BLaER1 treated with 17β-estradiol and CSF1 and Interleukin-3, amounts not matched to agents 10 nM and 100 nM (cell line): ENCODE measurements around the gene FAM240B.

Source experiments
- H3K27ac ChIP-seq, 11 experiments: shearing (Covaris generic); formaldehyde crosslinking; 2 replicates each; pipeline ENCODE4 v1.8.1; 2022
- H3K27me3 ChIP-seq, 11 experiments: shearing (Covaris generic); formaldehyde crosslinking; 2 replicates each; pipeline ENCODE4 v1.8.1; 2022
- H3K36me3 ChIP-seq, 11 experiments: shearing (Covaris generic); formaldehyde crosslinking; 2 replicates each; pipeline ENCODE4 v1.8.1; 2022
- H3K4me1 ChIP-seq, 10 experiments: shearing (Covaris generic); formaldehyde crosslinking; 2 replicates each; pipeline ENCODE4 v1.8.1; 2022
- H3K4me2 ChIP-seq, 11 experiments: shearing (Covaris generic); formaldehyde crosslinking; 2 replicates each; pipeline ENCODE4 v1.8.1; 2022
- H3K4me3 ChIP-seq, 10 experiments: shearing (Covaris generic); formaldehyde crosslinking; 2 replicates each; pipeline ENCODE4 v1.8.1; 2022
- H3K9ac ChIP-seq, 11 experiments: shearing (Covaris generic); formaldehyde crosslinking; 2 replicates each; pipeline ENCODE4 v1.8.1; 2022
- H3K9me3 ChIP-seq, 11 experiments: shearing (Covaris generic); formaldehyde crosslinking; replicated peaks in 1 of 11; 2 replicates each; pipeline ENCODE4 v1.8.1; 2022
- H4K20me1 ChIP-seq, 11 experiments: shearing (Covaris generic); formaldehyde crosslinking; 2 replicates each; pipeline ENCODE4 v1.8.1; 2022
- Cebpa-rat ChIP-seq, 11 experiments: shearing (Covaris generic); IDR thresholded peaks; 2 replicates each; pipeline ENCODE4 v1.8.1; 2022

FAM240B gene

GRCh38 chr9:38692707-38693106 is 27.2 kb downstream of the FAM240B start:
- Histone ChIP-seq H3K27me3 (0 out of 22 replicates have a peak, but pooled peaks cover 0 to 8% (median 0%) of the 10 kb centered on the region in 11 experiments), H3K4me3 (peak overlapping the region in 2 of 10 experiments; percentile 18 to 28; a peak in 1 of 20 replicates), H3K27ac (0 out of 22 replicates have a peak overlapping the region, but pooled peaks of 3 of the 11 experiments have one; percentile 33 to 40 (median 35)), H3K9me3 (peaks cover 0 to 6% (median 0%) of the 10 kb centered on the region in 11 experiments; a peak in 5 of 22 replicates), H3K4me2 (peak overlapping the region; percentile 29 to 92 (median 78); a peak in 20 of 22 replicates), H4K20me1 (no peaks in the 10 kb centered on the region; a peak in 1 of 22 replicates), H3K4me1 (peaks cover 29 to 98% (median 80%) of the 10 kb centered on the region in 10 experiments), H3K36me3 (no peaks in the 10 kb centered on the region), H3K9ac (peak overlapping the region in 1 of 11 experiments; percentile 44; a peak in 1 of 22 replicates)
- no peak for TF ChIP-seq Cebpa-rat (IDR thresholded peaks at IDR 0.05)

DNA sequence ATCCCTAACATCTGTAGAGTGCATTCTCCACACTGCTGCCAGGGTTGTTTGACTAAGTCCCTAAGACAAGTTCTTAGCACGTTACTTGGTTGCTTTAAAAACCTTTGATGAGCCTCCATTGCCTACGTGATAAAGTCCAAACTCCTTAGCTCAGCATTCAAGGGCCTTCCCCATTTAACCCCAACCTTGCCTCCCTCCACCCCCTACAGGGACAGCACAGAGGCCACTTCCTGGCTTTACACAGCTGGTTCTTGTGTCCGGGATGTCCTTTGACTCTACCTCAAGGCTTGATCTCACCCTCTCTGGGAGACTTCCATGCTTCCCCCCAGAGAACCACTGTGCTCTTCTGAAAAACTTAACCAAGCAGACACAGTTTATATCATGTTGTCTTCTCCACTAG is 29.4 kb downstream of the FAM240B start:
- Histone ChIP-seq H4K20me1 (no peaks in the 10 kb centered on the region; a peak in 1 of 22 replicates), H3K4me2 (peak overlapping the region; percentile 47 to 92 (median 78)), H3K9me3 (peaks cover 0 to 6% (median 0%) of the 10 kb centered on the region in 11 experiments; a peak in 5 of 22 replicates), H3K9ac (peak overlapping the region in 2 of 11 experiments; percentile 29 to 34; a peak in 2 of 22 replicates), H3K4me1 (peaks cover 29 to 97% (median 84%) of the 10 kb centered on the region in 10 experiments), H3K27me3 (0 out of 22 replicates have a peak, but pooled peaks cover 0 to 8% (median 0%) of the 10 kb centered on the region in 11 experiments), H3K4me3 (peak overlapping the region in 1 of 10 experiments; percentile 16; a peak in 1 of 20 replicates), H3K27ac (peak overlapping the region in 4 of 11 experiments; percentile 5 to 29 (median 18); a peak in 3 of 22 replicates), H3K36me3 (no peaks in the 10 kb centered on the region)
- no peak for TF ChIP-seq Cebpa-rat (IDR thresholded peaks at IDR 0.05)

DNA sequence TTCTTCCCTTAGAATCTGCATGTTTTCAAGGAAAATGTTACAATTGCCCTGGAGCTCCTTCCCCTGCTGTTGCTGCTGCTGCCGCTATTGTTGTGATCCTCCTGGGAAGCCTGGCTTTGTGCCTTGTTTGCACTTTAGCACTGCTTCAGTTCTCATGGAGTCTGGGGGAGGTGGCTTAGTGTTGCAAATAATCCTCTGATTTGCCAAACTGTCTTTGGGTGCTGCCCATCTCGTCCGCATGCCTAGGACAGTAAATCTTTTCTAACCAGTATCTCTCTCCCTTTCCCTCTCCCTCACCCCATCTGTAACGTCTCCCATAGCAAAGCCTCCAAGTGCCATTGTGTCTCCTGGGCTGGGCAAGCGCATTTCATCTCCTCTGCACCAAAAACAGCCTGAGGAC is 30.3 kb downstream of the FAM240B start:
- Histone ChIP-seq H3K4me1 (peaks cover 29 to 91% (median 78%) of the 10 kb centered on the region in 10 experiments), H3K27ac (peak overlapping the region in 2 of 11 experiments; percentile 6 to 24; a peak in 1 of 22 replicates), H3K9me3 (peaks cover 0 to 6% (median 0%) of the 10 kb centered on the region in 11 experiments; a peak in 1 of 22 replicates), H3K4me3 (no peak overlapping the region), H3K4me2 (peak overlapping the region; percentile 5 to 92 (median 78); a peak in 20 of 22 replicates), H3K9ac (no peak overlapping the region), H4K20me1 (no peaks in the 10 kb centered on the region; a peak in 1 of 22 replicates), H3K36me3 (no peaks in the 10 kb centered on the region), H3K27me3 (0 out of 22 replicates have a peak, but pooled peaks cover 0 to 8% (median 0%) of the 10 kb centered on the region in 11 experiments)
- no peak for TF ChIP-seq Cebpa-rat (IDR thresholded peaks at IDR 0.05)

- no peaks in the 10 kb centered on the region for H3K27me3 ChIP-seq
- peaks cover 20 to 88% (median 72%) of the 10 kb centered on the region in 10 experiments for H3K4me1 ChIP-seq
- TF ChIP-seq Cebpa-rat (IDR thresholded peaks at IDR 0.05), result no peak
- peak overlapping the region in 1 of 11 experiments; percentile 14; a peak in 1 of 22 replicates for H3K27ac ChIP-seq
- no peak overlapping the region for H3K9ac ChIP-seq
- H3K4me2 ChIP-seq, result peak overlapping the region in 7 of 11 experiments; percentile 17 to 92 (median 58); a peak in 11 of 22 replicates
- H3K36me3 ChIP-seq, result no peaks in the 10 kb centered on the region
- no peak overlapping the region for H3K4me3 ChIP-seq
- peaks cover 0 to 6% (median 0%) of the 10 kb centered on the region in 11 experiments; a peak in 1 of 22 replicates for H3K9me3 ChIP-seq
- H4K20me1 ChIP-seq, result no peaks in the 10 kb centered on the region
These were observed 31.9 kb downstream of the FAM240B start for GRCh38 chr9:38687992-38688391.

DNA sequence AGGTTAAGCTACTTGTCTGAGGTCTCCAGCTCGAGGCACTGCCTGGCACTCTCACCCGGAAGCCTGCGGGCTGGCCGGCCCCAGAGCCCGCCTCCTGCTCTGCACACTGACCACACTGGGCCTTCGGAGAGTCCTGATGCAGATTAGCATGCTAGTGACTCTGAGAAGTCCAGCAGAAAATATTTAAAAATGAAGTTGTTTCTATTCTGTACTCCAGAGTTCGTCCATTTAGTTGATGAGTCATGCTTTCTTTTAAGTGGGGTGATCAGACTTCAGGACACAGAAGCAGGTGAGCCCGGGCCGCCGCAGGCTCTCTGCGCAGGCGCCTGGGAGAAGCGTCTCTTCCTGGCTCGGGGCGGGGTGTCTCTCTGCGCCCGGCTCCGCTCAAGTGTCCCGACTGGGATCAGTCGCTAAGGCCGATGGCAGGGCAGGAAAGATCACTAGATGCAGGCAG is 32.5 kb downstream of the FAM240B start:
- no peak for TF ChIP-seq Cebpa-rat (IDR thresholded peaks at IDR 0.05)
- H3K9me3 ChIP-seq, result peaks cover 0 to 6% (median 0%) of the 10 kb centered on the region in 11 experiments; a peak in 1 of 22 replicates
- no peaks in the 10 kb centered on the region for H4K20me1 ChIP-seq
- H3K4me2 ChIP-seq, result peak overlapping the region in 9 of 11 experiments; percentile 15 to 92 (median 58); a peak in 15 of 22 replicates
- no peaks in the 10 kb centered on the region for H3K36me3 ChIP-seq
- no peak overlapping the region for H3K4me3 ChIP-seq
- peak overlapping the region in 1 of 11 experiments; percentile 14; a peak in 1 of 22 replicates for H3K27ac ChIP-seq
- H3K9ac ChIP-seq, result no peak overlapping the region
- no peaks in the 10 kb centered on the region for H3K27me3 ChIP-seq
- H3K4me1 ChIP-seq, result peaks cover 20 to 88% (median 72%) of the 10 kb centered on the region in 10 experiments

- Histone ChIP-seq H3K4me2 (peak overlapping the region in 9 of 11 experiments; percentile 15 to 92 (median 58); a peak in 15 of 22 replicates), H3K4me3 (no peak overlapping the region), H3K9ac (no peak overlapping the region), H3K36me3 (no peaks in the 10 kb centered on the region), H3K27me3 (no peaks in the 10 kb centered on the region), H3K27ac (no peak overlapping the region), H4K20me1 (no peaks in the 10 kb centered on the region), H3K9me3 (peaks cover 0 to 6% (median 0%) of the 10 kb centered on the region in 11 experiments; a peak in 1 of 22 replicates), H3K4me1 (peaks cover 20 to 88% (median 71%) of the 10 kb centered on the region in 10 experiments)
- TF ChIP-seq Cebpa-rat (IDR thresholded peaks at IDR 0.05), result no peak
These were observed 33.0 kb downstream of the FAM240B start for GRCh38 chr9:38686933-38687332.

DNA sequence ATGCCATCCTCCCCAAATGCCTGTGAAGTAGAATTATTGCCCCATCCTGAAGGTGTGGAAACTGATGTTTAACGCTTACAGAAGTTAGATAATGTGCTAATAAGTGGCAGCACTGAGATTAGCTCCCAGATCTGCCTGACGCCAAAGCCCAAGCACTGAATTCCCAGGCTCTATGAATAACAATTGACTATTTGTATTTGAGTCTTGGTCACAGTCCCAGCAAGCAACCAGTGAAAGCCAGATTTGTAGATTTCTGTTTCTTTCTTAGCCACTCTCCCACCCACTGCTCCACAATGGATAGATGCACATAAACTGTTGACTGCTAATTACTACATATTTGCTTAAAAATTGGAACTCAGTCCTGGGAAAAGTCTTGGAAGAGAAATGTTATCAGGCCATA is 34.4 kb downstream of the FAM240B start:
- no peaks in the 10 kb centered on the region for H3K36me3 ChIP-seq
- H3K4me2 ChIP-seq, result peak overlapping the region in 1 of 11 experiments; percentile 15; a peak in 2 of 22 replicates
- peaks cover 0 to 6% (median 0%) of the 10 kb centered on the region in 11 experiments; a peak in 1 of 22 replicates for H3K27me3 ChIP-seq
- no peaks in the 10 kb centered on the region for H4K20me1 ChIP-seq
- H3K9ac ChIP-seq, result no peak overlapping the region
- peaks cover 13 to 88% (median 71%) of the 10 kb centered on the region in 10 experiments for H3K4me1 ChIP-seq
- H3K4me3 ChIP-seq, result no peak overlapping the region
- H3K9me3 ChIP-seq, result peaks cover 0 to 6% (median 0%) of the 10 kb centered on the region in 11 experiments; a peak in 1 of 22 replicates
- no peak overlapping the region for H3K27ac ChIP-seq
- TF ChIP-seq Cebpa-rat (IDR thresholded peaks at IDR 0.05), result no peak

GRCh38 chr9:38683336-38683735 is 36.6 kb downstream of the FAM240B start:
- Histone ChIP-seq H3K27me3 (peaks cover 0 to 6% (median 0%) of the 10 kb centered on the region in 11 experiments; a peak in 1 of 22 replicates), H3K27ac (no peak overlapping the region), H3K4me3 (no peak overlapping the region), H3K9me3 (peaks cover 0 to 12% (median 0%) of the 10 kb centered on the region in 11 experiments; a peak in 5 of 22 replicates), H3K9ac (no peak overlapping the region), H3K4me1 (peaks cover 0 to 88% (median 65%) of the 10 kb centered on the region in 10 experiments; a peak in 16 of 20 replicates), H3K36me3 (no peaks in the 10 kb centered on the region), H3K4me2 (peak overlapping the region in 8 of 11 experiments; percentile 1 to 76 (median 62); a peak in 14 of 22 replicates), H4K20me1 (no peaks in the 10 kb centered on the region)
- TF ChIP-seq Cebpa-rat (IDR thresholded peaks at IDR 0.05), result 0 out of 22 replicates have a peak, but pooled peaks of 2 of the 11 experiments have one; percentile 13 to 24

DNA sequence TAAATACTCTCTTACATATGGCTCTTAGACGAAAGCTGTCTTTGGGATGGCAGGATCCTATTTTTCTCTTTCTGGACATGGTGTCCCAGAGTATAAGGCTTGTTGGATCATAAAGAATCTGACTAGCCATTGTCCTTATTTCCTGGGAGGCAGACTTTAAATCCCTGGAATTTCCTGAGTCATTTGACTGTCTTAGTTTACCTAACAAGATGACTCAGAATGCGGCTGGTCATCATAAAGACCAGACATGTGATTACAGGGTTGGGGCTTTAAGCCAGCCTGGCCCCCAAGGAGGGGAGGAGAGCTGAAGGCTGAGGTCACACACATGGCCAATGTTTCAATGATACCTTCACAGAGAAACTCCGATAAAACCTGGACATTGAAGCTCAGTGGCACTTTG is 37.2 kb downstream of the FAM240B start:
- Histone ChIP-seq H3K9me3 (peaks cover 0 to 17% (median 0%) of the 10 kb centered on the region in 11 experiments; a peak in 6 of 22 replicates), H4K20me1 (no peaks in the 10 kb centered on the region), H3K9ac (no peak overlapping the region), H3K27me3 (peaks cover 0 to 6% (median 0%) of the 10 kb centered on the region in 11 experiments; a peak in 1 of 22 replicates), H3K4me3 (no peak overlapping the region), H3K27ac (no peak overlapping the region), H3K4me2 (peak overlapping the region in 9 of 11 experiments; percentile 1 to 76 (median 61); a peak in 17 of 22 replicates), H3K4me1 (peaks cover 0 to 87% (median 60%) of the 10 kb centered on the region in 10 experiments; a peak in 16 of 20 replicates), H3K36me3 (no peaks in the 10 kb centered on the region)
- TF ChIP-seq Cebpa-rat (IDR thresholded peaks at IDR 0.05), result no peak
